K562 (cell line): Measurements from ENCODE around the gene PADI1. TPM values are rescaled to one million over a fixed set of nuclear protein-coding genes. Genes with fewer than 3 reads are reported as not detected.
A peak's percentile ranks its signal among the peaks of the same experiment; 100 is the strongest.

Experiments used
- ATAC-seq: fragments of 200-7000 bp; cut with Tn5 transposase; 3 replicates; pipeline ENCODE4 v1.9.1; 2020; ENCODE audit warnings: moderate library complexity
- BruUV-seq: library from RNA; stranded (reverse); fragments of 400-500 nt; replicated peaks from 2 replicates; lab custom pipeline; 2021; lab: Mats Ljungman, UMichigan
- CTCF ChIA-PET: fragments of 300-600 bp; formaldehyde crosslinking; extraction: SDS; loops from one replicate; lab custom pipeline; 2021; ENCODE audit warnings: low intra/inter-chr PET ratio; lab: Yijun Ruan, JAX
- POLR2A ChIA-PET: fragments of 300-600, 350-650 bp; sonication (Branson Sonifier 250); formaldehyde crosslinking; extraction: SDS; loops from one replicate; lab custom pipeline; 2021; ENCODE audit warnings: antibody characterized with exemption, inconsistent platforms; lab: Yijun Ruan, JAX
- DNase-seq, 4 experiments: peaks; one replicate each; pipeline versions ENCODE4 v3.0.0 to v3.0.0-alpha.2; 2011 to 2018; ENCODE audit warnings: low spot score in 3 of 4, mixed read lengths in 3 of 4; ENCODE audit errors: extremely low read depth in 1 of 4
- FAIRE-seq: peaks from 2 replicates; lab custom pipeline; 2011; peaks lifted over from hg19 to GRCh38; lab: Jason Lieb, UNC
- H2AFZ ChIP-seq: 2 replicates; pipeline ENCODE4 v1.6.0; 2011; ENCODE audit warnings: low read depth, low read length, control low read depth, inconsistent platforms
- H3K27ac ChIP-seq: fragments of 200-600 bp; 3 replicates; pipeline ENCODE4 v1.8.0; 2011; ENCODE audit warnings: low read depth, mild to moderate bottlenecking, control low read depth, inconsistent platforms, low read length, moderate library complexity, mixed read lengths; ENCODE audit errors: extremely low read depth
- H3K27me3 ChIP-seq, 2 experiments: fragments of 300-600 bp in 1 of 2; 2 replicates in 1 of 2; 3 replicates in 1 of 2; pipeline versions ENCODE4 v1.6.0 to v1.8.0; 2011; ENCODE audit warnings: inconsistent platforms in 2 of 2, low read length in 2 of 2, mild to moderate bottlenecking in 1 of 2, mixed read lengths in 1 of 2, moderate library complexity in 1 of 2; ENCODE audit not compliant: control insufficient read depth in 2 of 2, insufficient read depth in 2 of 2
- H3K36me3 ChIP-seq: fragments of 300-600 bp; 3 replicates; pipeline ENCODE4 v1.8.0; 2011; ENCODE audit warnings: mild to moderate bottlenecking, low read length, inconsistent platforms; ENCODE audit not compliant: control insufficient read depth, insufficient read depth
- H3K4me1 ChIP-seq, 2 experiments: fragments of 200-600 bp in 1 of 2; replicated peaks in 1 of 2; 2 replicates in 1 of 2; 3 replicates in 1 of 2; pipeline versions ENCODE4 v1.5.1 to v1.8.0; 2011; ENCODE audit warnings: inconsistent platforms in 2 of 2, low read length in 2 of 2, mild to moderate bottlenecking in 1 of 2, mixed read lengths in 1 of 2, moderate library complexity in 1 of 2; ENCODE audit not compliant: control insufficient read depth in 2 of 2, insufficient read depth in 2 of 2
- H3K4me2 ChIP-seq: 2 replicates; pipeline ENCODE4 v1.6.1; 2011; ENCODE audit warnings: low read length, control low read depth, inconsistent platforms, mixed read lengths; ENCODE audit not compliant: insufficient read depth
- H3K4me3 ChIP-seq: fragments of 200-600 bp; sonication (generic), shearing (Covaris generic); 2 replicates; pipeline ENCODE4 v1.5.1; 2016; ENCODE audit warnings: control low read depth, inconsistent platforms
- H3K79me2 ChIP-seq: fragments of 200-600 bp; 3 replicates; pipeline ENCODE4 v1.8.0; 2011; ENCODE audit warnings: low read length, inconsistent platforms; ENCODE audit not compliant: control insufficient read depth, insufficient read depth
- H3K9ac ChIP-seq, 2 experiments: 2 replicates each; pipeline versions ENCODE4 v1.6.0 to v1.6.1; 2011; ENCODE audit warnings: low read depth in 2 of 2, low read length in 2 of 2, control low read depth in 1 of 2, inconsistent platforms in 1 of 2, mild to moderate bottlenecking in 1 of 2, mixed read lengths in 1 of 2; ENCODE audit not compliant: insufficient read depth in 1 of 2
- H3K9me1 ChIP-seq: one replicate; pipeline ENCODE4 v1.6.0; 2011; ENCODE audit warnings: inconsistent platforms, mild to moderate bottlenecking, low read length, moderate library complexity; ENCODE audit not compliant: control insufficient read depth, insufficient read depth
- H3K9me3 ChIP-seq: replicated peaks from 2 replicates; pipeline ENCODE4 v1.5.1; 2011; ENCODE audit warnings: low read depth, low read length, inconsistent platforms; ENCODE audit not compliant: control insufficient read depth, insufficient read depth
- H4K20me1 ChIP-seq: replicated peaks from 2 replicates; pipeline ENCODE4 v1.6.1; 2011; ENCODE audit warnings: low read length, inconsistent platforms, mixed read lengths; ENCODE audit not compliant: control insufficient read depth, insufficient read depth
- ATF1 ChIP-seq, 2 experiments: fragments of 450-650 bp in 1 of 2; IDR thresholded peaks; 2 replicates each; pipeline ENCODE4 v1.6.1; 2016; ENCODE audit warnings: missing compliant biosample characterization in 1 of 2, missing genetic modification characterization in 1 of 2
- HMBOX1 ChIP-seq: sonication (generic); IDR thresholded peaks from 2 replicates; pipeline ENCODE4 v1.6.1; 2016
- HOXB6 ChIP-seq: fragments of 250-450 bp; sonication (Bioruptor Pico); IDR thresholded peaks from 2 replicates; pipeline ENCODE4 v1.5.1; 2022; ENCODE audit warnings: mild to moderate bottlenecking, borderline replicate concordance
- LEF1 ChIP-seq: fragments of 450-650 bp; IDR thresholded peaks from 2 replicates; pipeline ENCODE4 v1.6.1; 2016; ENCODE audit warnings: mild to moderate bottlenecking
- MAFG ChIP-seq: fragments of 450-650 bp; conservative IDR thresholded peaks from 2 replicates; pipeline ENCODE4 v1.6.1; 2016; ENCODE audit warnings: missing genetic modification characterization, missing compliant biosample characterization
- MAFK ChIP-seq: IDR thresholded peaks from 2 replicates; pipeline ENCODE4 v1.6.1; 2011; ENCODE audit warnings: low read length, improper control_type of control experiment
- SPI1 ChIP-seq: IDR thresholded peaks from 2 replicates; pipeline ENCODE4 v1.6.1; 2011; ENCODE audit warnings: low read depth, low read length, control low read depth, borderline replicate concordance
- TFAP4 ChIP-seq: sonication (generic); formaldehyde crosslinking; IDR thresholded peaks from 2 replicates; pipeline ENCODE4 v1.8.0; 2022; ENCODE audit warnings: missing genetic modification reagents, mild to moderate bottlenecking, moderate library complexity, borderline replicate concordance
- ZSCAN29 ChIP-seq: fragments of 450-650 bp; IDR thresholded peaks from 2 replicates; pipeline ENCODE4 v1.6.1; 2017
- WGBS: fragments of 100-300 bp; shearing (Covaris generic); methylation state at CpG from one replicate; pipeline ENCODE4 v1.1.6; 2016; ENCODE audit warnings: low coverage, mixed read lengths; ENCODE audit not compliant: insufficient coverage; ENCODE audit errors: missing lambda C conversion rate; 5-methylcytosine and 5-hydroxymethylcytosine counted together
- in situ Hi-C: fragments of 300-500 bp; cut with MboI; formaldehyde crosslinking; loops from 4 replicates; pipeline ENCODE4 v1.15.0; 2018; ENCODE audit warnings: inconsistent platforms, mixed read lengths
- intact Hi-C: fragments of 100-400 bp; cut with micrococcal nuclease; formaldehyde crosslinking; loops from 2 replicates; pipeline ENCODE4 v1.14.2; 2022
- polyA plus RNA-seq, 8 experiments: library from polyadenylated mRNA; depleted of rRNA in 4 of 8; stranded (reverse) in 5 of 8; unstranded in 3 of 8; fragments of >200 nt; fragmentation: Nextera tagmentation in 2 of 8; fragmentation: Illumina TruSeq in 1 of 8; extraction: Ambion mirVana in 2 of 8; extraction: Trizol in 1 of 8; gene quantifications; 2 replicates each; pipeline versions ENCODE4 v1.2.1 to v1.2.3, GENCODE V29; 2011 to 2014; ENCODE audit warnings: inconsistent platforms in 1 of 8, missing spikeins in 1 of 8
- total RNA-seq, 7 experiments: library from RNA; depleted of rRNA in 6 of 7; stranded (reverse); fragments of >200 nt in 6 of 7; fragmentation: Illumina TruSeq in 2 of 7; extraction: Trizol in 2 of 7; gene quantifications; 2 replicates each; pipeline versions ENCODE4 v1.2.1 to v1.2.3, GENCODE V29; 2011 to 2021; ENCODE audit warnings: low replicate concordance in 1 of 7

Gene PADI1
- total and polyA plus RNA-seq, 9 of the 15 experiments (the other 6 are each of a cell fraction or from before 2014, with no cell fraction given) = not detected

- Histone ChIP-seq H3K27ac (no peak overlapping the region), H3K36me3 (no peaks in the 10 kb centered on the region), H3K9ac (no peak overlapping the region), H4K20me1 (no peaks in the 10 kb centered on the region), H3K4me2 (no peak overlapping the region), H3K79me2 (no peaks in the 10 kb centered on the region), H3K9me1 (no peaks in the 10 kb centered on the region), H3K27me3 (0 out of 5 replicates have a peak, but pooled peaks cover 0 to 2% of the 10 kb centered on the region in 2 experiments), H3K4me1 (no peaks in the 10 kb centered on the region), H3K4me3 (no peak overlapping the region), H3K9me3 (no peaks in the 10 kb centered on the region), H2AFZ (no peak overlapping the region)
- no TSS peak for BruUV-seq
- in situ Hi-C loops (no loop called here), intact Hi-C loops (no loop called here)
- FAIRE-seq = no peak
- no peak for DNase-seq
- CTCF ChIA-PET = no interaction called here
- TF ChIP-seq MAFK (no peak), ATF1 (CRISPR knock-in tag; IDR thresholded peaks at IDR 0.05) (no peak), ATF1 (tag; IDR thresholded peaks at IDR 0.05) (0 out of 2 replicates have a peak, but pooled peaks have one; percentile 28), SPI1 (peak; percentile 19; the same call in 1 of the 2 replicates)
- POLR2A ChIA-PET = no interaction called here
- under 1% methylated on average over 6 of the region's 6 CpGs for WGBS
- ATAC-seq = no peak
Measured at GRCh38 chr1:17176306-17177061, 28.4 kb upstream of the PADI1 start.

GRCh38 chr1:17177651-17178050, 27.3 kb upstream of the PADI1 start:
- no peak overlapping the region for H2AFZ ChIP-seq
- CTCF ChIA-PET = no interaction called here
- H3K79me2 ChIP-seq = no peaks in the 10 kb centered on the region
- in situ Hi-C loops (no loop called here), intact Hi-C loops (no loop called here)
- 4% methylated on average over 1 of the region's 1 CpG for WGBS
- no peaks in the 10 kb centered on the region for H3K4me1 ChIP-seq
- peaks cover 2 to 4% of the 10 kb centered on the region in 2 experiments; a peak in 1 of 5 replicates for H3K27me3 ChIP-seq
- H3K36me3 ChIP-seq = no peaks in the 10 kb centered on the region
- FAIRE-seq = no peak
- H4K20me1 ChIP-seq = no peaks in the 10 kb centered on the region
- TF ChIP-seq ZSCAN29 (no peak), TFAP4 (CRISPR knock-in tag) (no peak), HOXB6 (CRISPR knock-in tag) (no peak), MAFG (no peak), HMBOX1 (no peak), LEF1 (no peak)
- DNase-seq = no peak
- ATAC-seq = no peak
- no peak overlapping the region for H3K27ac ChIP-seq
- H3K9ac ChIP-seq = no peak overlapping the region
- H3K9me3 ChIP-seq = no peaks in the 10 kb centered on the region
- H3K4me2 ChIP-seq = no peak overlapping the region
- no TSS peak for BruUV-seq
- H3K4me3 ChIP-seq = no peak overlapping the region
- POLR2A ChIA-PET = interaction anchor here (0.6 kb wide), 1 partner anchor 208 kb away, joined by 3 read pairs; no protein-coding TSS in a partner anchor
- H3K9me1 ChIP-seq = no peaks in the 10 kb centered on the region
